ENCODE data around the gene OBI1.

DNA sequence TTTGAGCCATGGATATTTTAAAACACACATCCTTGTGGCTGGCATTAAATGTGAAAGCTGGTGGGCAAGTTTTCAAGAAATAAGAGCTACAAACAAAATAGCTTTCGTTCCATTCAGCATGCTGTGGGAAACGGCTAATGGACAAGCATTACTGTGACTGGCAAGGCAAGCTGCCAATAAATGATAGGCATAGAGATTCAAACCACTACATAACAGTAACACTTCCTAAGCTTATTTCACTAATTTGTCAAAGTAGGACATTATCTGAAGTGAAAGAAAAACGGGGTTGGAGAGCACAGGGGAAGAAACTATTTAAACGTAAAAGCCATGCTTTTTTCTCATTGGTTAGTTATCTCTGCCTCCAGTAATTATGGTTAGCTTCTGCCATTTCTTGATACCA is 26.0 kb downstream of the OBI1 start:
- TF ChIP-seq POLR2A (IDR thresholded peaks at IDR 0.05) (no peak), POLR2AphosphoS5 (IDR thresholded peaks at IDR 0.05) (no peak)
- TF ChIP-seq, protein P1, sequence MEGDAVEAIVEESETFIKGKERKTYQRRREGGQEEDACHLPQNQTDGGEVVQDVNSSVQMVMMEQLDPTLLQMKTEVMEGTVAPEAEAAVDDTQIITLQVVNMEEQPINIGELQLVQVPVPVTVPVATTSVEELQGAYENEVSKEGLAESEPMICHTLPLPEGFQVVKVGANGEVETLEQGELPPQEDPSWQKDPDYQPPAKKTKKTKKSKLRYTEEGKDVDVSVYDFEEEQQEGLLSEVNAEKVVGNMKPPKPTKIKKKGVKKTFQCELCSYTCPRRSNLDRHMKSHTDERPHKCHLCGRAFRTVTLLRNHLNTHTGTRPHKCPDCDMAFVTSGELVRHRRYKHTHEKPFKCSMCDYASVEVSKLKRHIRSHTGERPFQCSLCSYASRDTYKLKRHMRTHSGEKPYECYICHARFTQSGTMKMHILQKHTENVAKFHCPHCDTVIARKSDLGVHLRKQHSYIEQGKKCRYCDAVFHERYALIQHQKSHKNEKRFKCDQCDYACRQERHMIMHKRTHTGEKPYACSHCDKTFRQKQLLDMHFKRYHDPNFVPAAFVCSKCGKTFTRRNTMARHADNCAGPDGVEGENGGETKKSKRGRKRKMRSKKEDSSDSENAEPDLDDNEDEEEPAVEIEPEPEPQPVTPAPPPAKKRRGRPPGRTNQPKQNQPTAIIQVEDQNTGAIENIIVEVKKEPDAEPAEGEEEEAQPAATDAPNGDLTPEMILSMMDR (IDR thresholded peaks at IDR 0.05 in 8 of 11, conservative IDR thresholded peaks at IDR 0.05 in 3 of 11): no peak
